ENCODE results near the gene LRRFIP1. TPM values are rescaled to one million over a fixed set of nuclear protein-coding genes. Genes with fewer than 3 reads are reported as not detected.

Gene LRRFIP1
- total and polyA plus RNA-seq, 2 experiments from 2014 or later, result 90.9 to 95.3 TPM

DNA sequence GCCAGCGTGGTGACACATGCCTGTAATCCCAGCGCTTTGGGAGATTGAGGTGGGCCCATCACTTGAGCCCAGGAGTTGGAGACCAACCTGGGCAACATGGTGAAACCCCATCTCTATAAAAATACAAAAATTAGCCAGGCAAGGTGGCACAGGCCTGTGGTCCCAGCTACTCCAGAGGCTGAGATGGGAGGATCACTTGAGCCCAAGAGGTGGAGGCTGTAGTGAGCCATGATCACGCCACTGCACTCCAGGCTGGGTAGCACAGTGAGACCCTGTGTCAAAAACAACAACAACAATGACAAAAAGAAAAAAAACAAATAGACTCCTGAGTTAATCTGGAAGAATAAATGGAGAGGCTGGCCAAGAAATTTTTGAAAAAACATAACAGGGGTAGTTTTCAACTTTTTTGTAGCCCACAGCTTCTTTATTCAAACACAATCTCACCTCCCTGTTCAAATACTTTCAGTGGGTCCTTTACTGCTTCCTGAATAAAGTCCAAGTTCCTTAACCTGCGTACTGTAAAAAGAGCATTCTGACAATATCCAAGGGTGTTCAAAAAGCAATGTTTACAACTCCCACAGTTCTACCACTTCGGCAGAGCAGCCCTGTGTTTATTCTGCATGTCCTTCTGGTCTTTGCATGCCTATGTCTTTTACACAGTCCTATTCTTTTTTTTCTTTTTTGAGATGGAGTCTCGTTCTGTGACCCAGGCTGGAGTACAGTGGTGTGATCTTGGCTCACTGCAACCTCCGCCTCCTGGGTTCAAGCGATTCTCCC is 53.5 kb downstream of the LRRFIP1 start:
- TF ChIP-seq, protein P1, sequence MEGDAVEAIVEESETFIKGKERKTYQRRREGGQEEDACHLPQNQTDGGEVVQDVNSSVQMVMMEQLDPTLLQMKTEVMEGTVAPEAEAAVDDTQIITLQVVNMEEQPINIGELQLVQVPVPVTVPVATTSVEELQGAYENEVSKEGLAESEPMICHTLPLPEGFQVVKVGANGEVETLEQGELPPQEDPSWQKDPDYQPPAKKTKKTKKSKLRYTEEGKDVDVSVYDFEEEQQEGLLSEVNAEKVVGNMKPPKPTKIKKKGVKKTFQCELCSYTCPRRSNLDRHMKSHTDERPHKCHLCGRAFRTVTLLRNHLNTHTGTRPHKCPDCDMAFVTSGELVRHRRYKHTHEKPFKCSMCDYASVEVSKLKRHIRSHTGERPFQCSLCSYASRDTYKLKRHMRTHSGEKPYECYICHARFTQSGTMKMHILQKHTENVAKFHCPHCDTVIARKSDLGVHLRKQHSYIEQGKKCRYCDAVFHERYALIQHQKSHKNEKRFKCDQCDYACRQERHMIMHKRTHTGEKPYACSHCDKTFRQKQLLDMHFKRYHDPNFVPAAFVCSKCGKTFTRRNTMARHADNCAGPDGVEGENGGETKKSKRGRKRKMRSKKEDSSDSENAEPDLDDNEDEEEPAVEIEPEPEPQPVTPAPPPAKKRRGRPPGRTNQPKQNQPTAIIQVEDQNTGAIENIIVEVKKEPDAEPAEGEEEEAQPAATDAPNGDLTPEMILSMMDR (IDR thresholded peaks at IDR 0.05; ENCODE audit: low read depth, low read length), result no peak
- H3K4me3 ChIP-seq, result no peak overlapping the region
- H3K4me1 ChIP-seq (ENCODE audit: low read depth), result peaks cover 3% of the 10 kb centered on the region
- no peak overlapping the region for H3K27ac ChIP-seq
- no peaks in the 10 kb centered on the region for H3K9me3 ChIP-seq (ENCODE audit: low read depth)
- no peaks in the 10 kb centered on the region for H3K27me3 ChIP-seq
- DNase-seq (ENCODE audit: low read depth in 1 of 2, low spot score in 1 of 2), result no peak
- no peaks in the 10 kb centered on the region for H3K36me3 ChIP-seq

DNA sequence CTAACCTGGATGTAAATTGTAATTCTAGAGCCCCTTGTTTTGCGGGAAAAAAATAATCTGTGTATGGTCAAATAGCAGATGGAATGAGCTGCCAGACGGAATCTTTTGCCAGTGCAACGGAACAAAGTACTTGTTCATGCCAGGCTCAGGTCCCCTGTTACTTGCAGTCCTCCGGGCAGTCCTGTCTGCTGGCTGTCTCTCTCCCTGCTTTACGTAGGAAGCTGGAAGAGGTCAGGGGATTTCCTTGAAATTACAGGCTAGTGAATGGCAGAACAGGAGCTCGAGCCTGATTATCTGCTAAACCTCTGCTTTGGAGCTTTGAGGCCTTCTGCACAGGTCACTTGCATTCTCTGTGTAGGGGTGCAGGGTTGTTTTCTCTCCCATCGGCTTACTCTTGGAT is 54.8 kb downstream of the LRRFIP1 start:
- TF ChIP-seq, protein P1 (IDR thresholded peaks at IDR 0.05; ENCODE audit: low read depth, low read length), result no peak
- no peak for DNase-seq (ENCODE audit: low read depth in 1 of 2, low spot score in 1 of 2)
- H3K27ac ChIP-seq, result no peak overlapping the region
- H3K27me3 ChIP-seq, result no peaks in the 10 kb centered on the region
- no peaks in the 10 kb centered on the region for H3K36me3 ChIP-seq
- peaks cover 3% of the 10 kb centered on the region for H3K4me1 ChIP-seq (ENCODE audit: low read depth)
- H3K9me3 ChIP-seq (ENCODE audit: low read depth), result no peaks in the 10 kb centered on the region
- no peak overlapping the region for H3K4me3 ChIP-seq

DNA sequence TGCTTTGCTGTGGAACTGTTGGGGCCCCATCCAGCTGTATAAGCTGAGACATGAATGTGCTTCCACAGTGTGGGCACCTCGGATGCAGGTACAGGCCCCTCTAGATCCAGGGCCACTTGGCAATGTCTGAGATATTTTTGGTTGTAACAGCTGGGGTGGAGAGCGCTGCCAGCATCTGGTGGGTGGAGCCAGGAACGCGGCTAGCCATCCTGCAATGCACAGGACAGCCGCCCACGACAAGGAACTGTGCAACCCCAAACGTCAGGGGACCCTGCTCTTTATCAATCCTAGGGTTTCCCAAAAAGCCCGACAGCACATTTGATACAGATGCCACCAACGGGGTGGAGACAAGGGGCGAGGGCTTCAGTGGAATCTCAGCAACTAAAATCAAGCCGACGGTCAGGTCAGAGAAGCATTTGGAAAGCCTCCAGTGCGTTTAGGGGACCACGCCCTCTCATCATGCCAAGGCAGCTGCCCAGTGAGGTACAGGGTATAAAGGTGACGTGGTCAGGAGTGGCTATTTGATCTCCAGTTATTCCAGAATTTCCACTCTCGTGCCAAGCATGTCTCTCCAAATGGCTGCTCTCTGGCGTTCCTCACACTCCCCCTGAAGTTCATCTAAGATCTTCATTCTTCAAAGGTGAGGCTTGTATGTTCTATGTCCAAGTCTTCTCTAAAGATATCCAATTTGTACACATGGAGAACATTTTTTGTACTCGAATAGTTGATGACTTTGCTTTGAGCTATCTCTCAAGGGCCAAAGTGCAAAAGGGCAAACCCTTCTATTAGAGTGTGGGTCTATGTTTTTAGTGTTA is 55.7 kb downstream of the LRRFIP1 start:
- TF ChIP-seq, protein P1 (IDR thresholded peaks at IDR 0.05; ENCODE audit: low read depth, low read length), result no peak
- Histone ChIP-seq H3K27ac (no peak overlapping the region), H3K4me3 (no peak overlapping the region), H3K9me3 (ENCODE audit: low read depth) (no peaks in the 10 kb centered on the region), H3K4me1 (ENCODE audit: low read depth) (peaks cover under 1% of the 10 kb centered on the region), H3K27me3 (no peaks in the 10 kb centered on the region), H3K36me3 (no peaks in the 10 kb centered on the region)
- no peak for DNase-seq (ENCODE audit: low read depth in 1 of 2, low spot score in 1 of 2)

DNA sequence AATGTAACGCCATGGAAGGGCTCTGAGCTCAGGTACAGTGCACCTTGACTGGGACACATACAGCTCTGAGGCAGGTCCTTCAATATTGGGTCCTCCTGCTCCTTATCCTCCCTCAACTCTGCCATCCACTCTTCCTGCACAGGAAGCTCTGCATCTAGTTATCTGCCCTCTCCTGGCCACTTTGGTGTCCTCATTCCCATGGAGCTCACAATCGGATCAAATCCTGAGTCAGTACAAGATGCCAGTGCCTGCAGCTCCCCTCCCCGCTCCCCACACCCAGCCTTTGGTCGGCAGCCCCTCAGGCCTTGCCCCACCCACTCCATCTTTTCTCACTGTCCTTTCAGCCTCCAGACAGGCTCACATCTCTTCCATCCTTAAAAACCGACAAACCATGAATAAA is 58.0 kb downstream of the LRRFIP1 start:
- H3K4me3 ChIP-seq, result no peak overlapping the region
- H3K27me3 ChIP-seq, result no peaks in the 10 kb centered on the region
- H3K36me3 ChIP-seq, result no peaks in the 10 kb centered on the region
- H3K4me1 ChIP-seq (ENCODE audit: low read depth), result no peaks in the 10 kb centered on the region
- H3K9me3 ChIP-seq (ENCODE audit: low read depth), result no peaks in the 10 kb centered on the region
- TF ChIP-seq, protein P1 (IDR thresholded peaks at IDR 0.05; ENCODE audit: low read depth, low read length), result peak; percentile 32
- no peak for DNase-seq (ENCODE audit: low read depth in 1 of 2, low spot score in 1 of 2)
- no peak overlapping the region for H3K27ac ChIP-seq

DNA sequence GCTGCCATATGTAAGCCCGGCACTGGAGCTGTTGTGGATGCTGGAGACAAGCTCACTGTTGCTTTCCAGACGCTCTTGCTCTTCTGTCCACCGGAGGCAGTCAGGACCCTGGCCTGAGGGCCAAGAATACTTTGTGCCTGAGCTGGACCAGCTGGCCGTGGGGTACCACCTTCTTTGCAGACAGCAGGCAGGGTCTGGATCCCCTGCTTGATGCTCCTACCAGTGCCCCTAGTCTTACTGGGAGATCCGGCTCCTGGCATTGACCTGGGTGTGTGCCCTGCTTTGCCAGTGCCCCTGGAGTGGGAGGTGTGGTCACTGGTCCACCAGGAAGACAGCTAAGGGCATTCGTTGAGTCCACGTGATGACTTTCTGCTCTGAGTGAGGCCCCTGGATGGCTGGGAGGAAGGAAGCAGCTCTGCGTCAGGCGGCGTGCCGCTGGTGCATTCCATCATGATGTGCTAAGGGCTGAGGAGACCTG is 59.3 kb downstream of the LRRFIP1 start:
- H3K36me3 ChIP-seq, result no peaks in the 10 kb centered on the region
- peaks cover 6% of the 10 kb centered on the region for H3K4me1 ChIP-seq (ENCODE audit: low read depth)
- TF ChIP-seq, protein P1 (IDR thresholded peaks at IDR 0.05; ENCODE audit: low read depth, low read length), result peak; percentile 17
- no peaks in the 10 kb centered on the region for H3K9me3 ChIP-seq (ENCODE audit: low read depth)
- no peak overlapping the region for H3K4me3 ChIP-seq
- H3K27ac ChIP-seq, result no peak overlapping the region
- DNase-seq (ENCODE audit: low read depth in 1 of 2, low spot score in 1 of 2), result peak in 1 of 2 donors; percentile 58
- H3K27me3 ChIP-seq, result no peaks in the 10 kb centered on the region

Data from cardiac muscle cell (in vitro differentiated cells and primary cell).